Erythroblast (primary cell): ENCODE results near the gene KCNQ2.

ENCODE experiments used
- GATA1 ChIP-seq: IDR thresholded peaks from 2 replicates; pipeline ENCODE4 v1.6.1; 2011; ENCODE audit warnings: low read depth, mild to moderate bottlenecking, control low read depth, low read length, moderate library complexity
- POLR2A ChIP-seq: IDR thresholded peaks from 2 replicates; pipeline ENCODE4 v1.6.1; 2011; ENCODE audit warnings: mild to moderate bottlenecking, low read length

- no peak for TF ChIP-seq POLR2A
- TF ChIP-seq GATA1, result no peak
These were observed 30.4 kb downstream of the KCNQ2 start for GRCh38 chr20:63442100-63442493.
